Left ventricle myocardium superior (tissue), 1 donor: ENCODE results near the gene GRK1. TPM values are rescaled to one million over a fixed set of nuclear protein-coding genes. Genes with fewer than 3 reads are reported as not detected.
"Not testable (repeated sequence)": the region's sequence is repeated elsewhere in the genome, so short reads cannot be mapped to it uniquely, and the experiment has no call there.

Experiments used
- ATAC-seq: fragments of 200-7000 bp; cut with Tn5 transposase; one replicate; pipeline ENCODE4 v1.9.1; 2020; ENCODE audit warnings: mild to moderate bottlenecking, moderate library complexity
- DNase-seq: peaks from one replicate; pipeline ENCODE4 v3.0.0-alpha.2; 2020
- intact Hi-C: fragments of 100-400 bp; cut with micrococcal nuclease; formaldehyde crosslinking; loops from one replicate; pipeline ENCODE4 v1.11.0; 2022
- long read RNA-seq: library from polyadenylated mRNA; unstranded; transcript quantifications from one replicate; pipeline ENCODE4 v2.0.0, GENCODE V29; 2021
- total RNA-seq: library from RNA; stranded (reverse); fragmentation: NEBNext Ultra II Directional; extraction: Animal tissue kit (Norgen Biotek cat#: 25700); gene quantifications from one replicate; pipeline ENCODE4 v1.2.1, GENCODE V29; 2021
- donor health status: DM: no; HTN: yes; CAD: no; lungs with severe emphysema.

GRK1 gene
- total RNA-seq = 0.42 TPM
- long read RNA-seq, partial matches to known transcripts = 1 of 2 reads
- long read RNA-seq, other reads (novel, unspliced or antisense) = 0 of 2 reads

DNA sequence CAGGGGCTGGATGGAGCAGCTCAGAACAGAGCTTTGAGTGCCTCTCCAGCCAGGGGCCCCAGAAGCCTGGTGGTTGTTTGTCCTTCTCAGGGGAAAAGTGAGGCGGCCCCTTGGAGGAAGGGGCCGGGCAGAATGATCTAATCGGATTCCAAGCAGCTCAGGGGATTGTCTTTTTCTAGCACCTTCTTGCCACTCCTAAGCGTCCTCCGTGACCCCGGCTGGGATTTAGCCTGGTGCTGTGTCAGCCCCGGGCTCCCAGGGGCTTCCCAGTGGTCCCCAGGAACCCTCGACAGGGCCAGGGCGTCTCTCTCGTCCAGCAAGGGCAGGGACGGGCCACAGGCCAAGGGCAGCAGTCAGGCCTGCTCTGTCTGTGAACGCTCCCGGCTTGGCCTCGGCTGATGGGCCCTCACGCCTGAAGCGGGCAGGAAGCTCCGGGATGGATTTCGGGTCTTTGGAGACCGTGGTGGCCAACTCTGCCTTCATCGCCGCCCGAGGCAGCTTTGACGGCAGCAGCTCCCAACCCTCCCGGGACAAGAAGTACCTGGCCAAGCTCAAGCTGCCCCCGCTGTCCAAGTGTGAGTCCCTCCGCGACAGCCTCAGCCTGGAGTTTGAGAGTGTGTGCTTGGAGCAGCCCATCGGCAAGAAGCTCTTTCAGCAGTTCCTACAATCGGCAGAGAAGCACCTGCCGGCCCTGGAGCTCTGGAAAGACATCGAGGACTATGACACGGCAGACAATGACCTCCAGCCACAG lies at the start of gene GRK1:
Gene GRK1 (plus strand): TSS at position 269 of the 751 bp plus-strand sequence. CDS start 168 bp downstream, at position 437.
- intact Hi-C loops = no loop called here
- ATAC-seq (no peak), DNase-seq (peak; percentile 23)

DNA sequence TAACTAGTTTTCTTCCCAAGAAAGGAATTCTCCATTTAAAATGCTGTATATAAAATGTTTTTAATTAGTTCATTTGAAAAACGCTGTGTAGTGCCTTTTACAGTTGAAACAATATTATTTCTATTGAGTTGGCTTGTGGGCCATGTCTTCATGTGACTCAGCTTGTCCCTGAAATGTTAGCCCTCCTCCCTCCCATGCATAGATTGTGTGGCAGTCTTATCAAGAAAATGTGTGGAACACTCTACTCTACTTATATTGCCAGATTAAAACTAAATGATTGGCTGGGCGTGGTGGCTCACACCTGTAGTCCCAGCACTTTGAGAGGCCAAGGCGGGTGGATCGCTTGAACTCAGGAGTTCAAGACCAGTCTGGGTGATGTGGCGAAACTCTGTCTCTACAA lies 49.1 kb upstream of the GRK1 start:
- DNase-seq (peak; percentile 6), ATAC-seq (no peak)
- intact Hi-C loops = no loop called here

DNA sequence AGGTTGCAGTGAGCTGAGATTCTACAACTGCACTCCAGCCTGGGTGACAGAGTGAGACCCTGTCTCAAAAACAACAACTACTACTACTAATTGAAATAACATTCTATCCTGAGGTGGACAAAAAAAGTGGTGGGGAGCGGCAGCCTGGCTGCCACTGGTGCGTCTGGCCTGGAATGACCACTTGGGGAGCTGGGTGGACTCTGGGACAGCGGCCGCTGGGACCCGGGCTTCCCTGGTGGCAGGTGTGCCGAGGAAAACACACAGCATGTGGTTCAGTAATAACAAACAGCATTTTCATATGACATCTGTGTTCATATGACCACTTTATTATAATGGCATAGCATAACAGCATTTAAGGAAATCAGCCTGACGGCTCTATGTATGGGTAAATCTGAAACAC lies 48.6 kb upstream of the GRK1 start:
- DNase-seq (peak; percentile 9), ATAC-seq (no peak)

DNA sequence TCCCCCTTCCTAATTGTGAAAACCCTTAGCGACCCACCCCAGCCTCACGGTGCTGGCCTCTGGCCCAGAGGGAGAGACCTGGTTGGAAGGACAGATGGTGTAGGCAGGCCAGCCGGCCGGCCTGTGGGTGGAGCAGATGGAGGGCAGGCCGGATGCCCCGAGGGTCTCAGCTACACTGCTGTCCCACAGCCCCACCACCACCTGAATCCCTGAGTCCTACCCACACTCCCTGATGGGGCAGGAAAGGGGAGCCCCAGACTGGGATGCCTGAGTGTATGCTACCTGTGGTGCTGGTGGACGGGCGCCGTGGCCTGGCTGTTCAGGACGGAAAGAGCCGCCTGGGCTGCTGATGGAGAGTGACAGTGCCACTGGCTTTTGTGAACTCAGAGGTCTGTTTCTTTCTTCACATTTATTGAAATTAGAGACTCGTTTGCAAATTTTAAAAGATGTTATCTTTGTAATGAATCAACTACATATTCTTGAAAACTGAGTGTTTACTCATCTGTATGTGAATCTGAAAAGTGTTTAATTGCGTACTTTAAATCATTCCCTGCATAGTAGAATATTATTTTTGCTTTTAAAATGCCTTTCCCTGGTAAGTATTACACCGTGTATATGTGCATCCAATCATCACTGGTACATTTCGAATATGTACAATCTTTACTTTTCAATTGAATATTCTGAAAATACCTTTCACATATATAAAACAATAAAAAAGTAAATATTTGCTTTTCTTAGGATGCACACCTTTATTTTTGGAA lies 46.8 kb upstream of the GRK1 start:
- intact Hi-C loops = no loop called here
- ATAC-seq (no peak), DNase-seq (peak; percentile 13)

More for the DNA sequence above, 48.6 kb upstream of the GRK1 start:
- intact Hi-C loops = no loop called here

DNA sequence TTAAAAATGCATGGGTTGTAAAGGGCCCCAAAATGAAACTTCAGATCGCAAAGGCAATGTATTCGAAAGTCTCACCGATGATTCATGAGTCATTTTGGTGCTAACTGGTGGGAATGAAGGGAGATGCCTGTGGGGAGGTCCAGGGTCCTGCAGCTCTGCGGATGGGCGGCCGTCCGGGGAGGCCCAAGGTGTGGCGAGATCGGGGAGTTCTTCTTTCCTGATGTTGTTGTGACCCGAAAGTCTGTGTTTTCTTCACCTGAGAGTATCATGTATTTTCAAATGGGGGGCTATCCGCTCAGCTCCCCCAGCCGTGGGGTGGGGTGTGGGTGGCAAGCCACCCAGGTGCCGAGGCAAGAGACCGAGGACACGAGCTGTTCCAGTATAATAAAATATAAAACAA lies 46.0 kb upstream of the GRK1 start:
- DNase-seq = peak; percentile 10
- intact Hi-C loops = no loop called here
- ATAC-seq = no peak

DNA sequence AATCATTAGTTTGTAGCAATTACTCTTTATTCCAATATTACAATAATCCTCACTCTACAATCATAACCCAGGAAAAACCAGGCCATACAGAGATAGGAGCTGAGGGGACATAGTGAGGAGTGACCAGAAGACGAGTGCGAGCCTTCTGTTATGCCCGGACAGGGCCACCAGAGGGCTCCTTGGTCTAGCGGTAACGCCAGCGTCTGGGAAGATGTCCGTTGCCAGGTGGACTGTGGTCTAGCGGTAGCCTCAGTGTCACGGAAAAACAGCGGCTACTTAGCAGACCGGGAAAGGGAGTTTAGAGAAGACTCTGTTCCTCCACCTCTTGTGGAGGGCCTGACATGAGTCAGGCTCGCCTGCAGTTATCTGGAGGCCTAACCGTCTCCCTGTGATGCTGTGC lies 45.5 kb upstream of the GRK1 start:
- intact Hi-C loops, ATAC-seq, DNase-seq: not testable (repeated sequence)

DNA sequence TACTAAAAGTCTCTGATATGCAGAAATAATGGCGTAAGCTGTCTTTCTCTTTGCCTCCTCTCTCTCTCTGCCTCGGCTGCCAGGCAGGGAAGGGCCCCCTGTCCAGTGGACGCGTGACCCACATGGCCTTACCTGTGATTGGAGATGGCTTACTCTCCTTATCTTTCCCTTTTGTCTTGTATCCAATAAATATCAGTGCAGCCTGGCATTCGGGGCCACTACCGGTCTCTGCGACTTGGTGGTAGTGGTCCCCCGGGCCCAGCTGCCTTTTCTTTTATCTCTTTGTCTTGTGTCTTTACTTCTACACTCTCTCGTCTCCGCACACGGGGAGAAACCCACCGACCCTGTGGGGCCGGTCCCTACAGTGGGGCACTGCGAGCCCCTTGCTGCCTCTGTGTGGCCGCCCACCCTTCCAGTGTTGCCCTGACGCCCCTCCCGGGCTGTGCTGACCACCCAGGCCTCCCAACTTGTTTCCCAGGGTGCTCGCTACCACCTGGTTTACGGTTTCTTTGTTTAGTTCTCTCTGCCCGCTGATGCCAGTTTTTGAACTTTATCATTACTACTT lies 45.0 kb upstream of the GRK1 start:
- intact Hi-C loops, ATAC-seq, DNase-seq: not testable (repeated sequence)

DNA sequence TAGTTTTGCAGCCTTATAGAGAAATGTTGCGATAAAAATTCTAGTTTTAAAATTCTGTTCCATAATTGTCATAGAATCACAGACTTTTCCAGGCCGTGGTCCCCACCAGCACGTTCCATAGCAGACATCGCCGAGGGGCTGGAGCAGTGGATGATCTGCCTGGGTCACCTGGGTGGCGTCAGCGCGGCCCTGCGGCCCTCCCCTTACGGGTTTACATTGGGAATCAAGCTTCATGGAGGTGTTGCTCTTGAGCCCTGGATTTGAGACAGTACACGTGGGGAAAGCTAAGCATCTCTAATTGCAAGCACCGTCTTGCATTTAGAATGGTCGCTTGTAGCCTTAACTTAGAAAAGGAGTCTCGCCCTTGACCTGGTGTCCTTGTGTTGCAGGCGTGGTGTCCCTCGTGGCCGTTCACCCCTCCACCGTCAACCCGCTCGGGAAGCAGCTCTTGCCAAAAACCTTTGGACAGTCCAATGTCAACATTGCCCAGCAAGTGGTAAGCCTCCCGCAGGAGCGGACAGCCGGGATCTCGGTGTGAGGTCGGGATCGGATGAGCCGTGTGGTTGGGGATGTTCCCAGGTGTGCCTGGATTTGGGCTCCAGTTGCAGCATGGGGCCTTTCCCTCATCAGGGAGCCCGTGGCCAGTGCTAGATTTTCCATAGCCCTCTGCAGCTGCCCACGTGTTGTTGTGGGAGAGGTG lies 44.1 kb upstream of the GRK1 start:
- DNase-seq (no peak), ATAC-seq (no peak)
- intact Hi-C loops = no loop called here

DNA sequence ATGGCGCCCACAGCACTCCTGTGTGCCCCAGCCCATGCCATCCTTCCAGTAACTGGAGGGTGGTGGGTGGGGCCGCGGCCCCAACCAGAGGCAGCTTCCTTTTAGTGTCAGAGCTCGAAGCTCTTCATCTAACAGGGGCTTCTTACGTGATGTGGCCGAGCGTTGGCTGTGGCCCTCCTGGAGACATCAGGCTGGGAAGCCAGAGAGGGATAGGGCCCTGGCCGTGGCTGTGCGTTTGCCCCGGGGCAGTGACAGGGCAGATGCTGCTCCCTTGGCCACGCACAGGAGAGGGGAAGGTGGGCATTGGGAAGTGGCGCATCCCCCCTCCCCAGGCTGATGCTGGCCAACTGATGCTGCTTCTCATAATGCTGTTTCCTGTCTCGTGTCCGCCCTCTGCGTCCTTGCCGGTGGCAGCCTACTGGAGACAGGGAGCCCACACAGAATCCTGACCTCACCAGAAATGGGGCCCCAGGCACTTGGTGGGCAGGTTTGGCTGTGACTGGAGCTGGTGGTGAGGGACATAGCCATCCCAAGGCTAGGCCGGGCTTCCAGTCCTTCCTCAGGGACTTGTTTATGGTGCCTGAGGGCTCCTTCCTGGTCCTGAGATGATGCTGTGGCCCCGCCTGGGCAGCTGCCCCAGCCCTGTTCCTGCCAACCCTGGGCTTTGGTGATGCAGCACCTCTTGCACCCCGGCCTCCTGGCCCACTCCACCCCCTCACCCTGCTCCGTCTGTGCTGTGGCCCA lies 43.4 kb upstream of the GRK1 start:
- intact Hi-C loops = no loop called here
- no peak for ATAC-seq
- DNase-seq = no peak

DNA sequence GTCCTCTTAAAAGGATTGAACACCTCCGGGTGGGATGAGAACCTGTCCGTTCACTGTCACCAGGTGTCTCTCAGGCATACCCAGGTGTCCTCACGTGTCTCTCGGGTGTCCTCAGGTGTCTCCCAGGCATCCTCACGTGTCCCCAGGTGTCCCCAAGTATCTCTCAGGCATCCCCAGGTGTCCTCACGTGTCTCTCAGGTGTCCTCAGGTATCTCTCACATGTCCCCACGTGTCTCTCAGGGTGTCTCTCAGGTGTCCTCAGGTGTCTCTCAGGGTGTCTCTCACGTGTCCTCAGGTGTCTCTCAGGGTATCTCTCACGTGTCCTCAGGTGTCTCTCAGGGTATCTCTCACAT lies 42.8 kb upstream of the GRK1 start:
- intact Hi-C loops = no loop called here
- no peak for ATAC-seq

DNA sequence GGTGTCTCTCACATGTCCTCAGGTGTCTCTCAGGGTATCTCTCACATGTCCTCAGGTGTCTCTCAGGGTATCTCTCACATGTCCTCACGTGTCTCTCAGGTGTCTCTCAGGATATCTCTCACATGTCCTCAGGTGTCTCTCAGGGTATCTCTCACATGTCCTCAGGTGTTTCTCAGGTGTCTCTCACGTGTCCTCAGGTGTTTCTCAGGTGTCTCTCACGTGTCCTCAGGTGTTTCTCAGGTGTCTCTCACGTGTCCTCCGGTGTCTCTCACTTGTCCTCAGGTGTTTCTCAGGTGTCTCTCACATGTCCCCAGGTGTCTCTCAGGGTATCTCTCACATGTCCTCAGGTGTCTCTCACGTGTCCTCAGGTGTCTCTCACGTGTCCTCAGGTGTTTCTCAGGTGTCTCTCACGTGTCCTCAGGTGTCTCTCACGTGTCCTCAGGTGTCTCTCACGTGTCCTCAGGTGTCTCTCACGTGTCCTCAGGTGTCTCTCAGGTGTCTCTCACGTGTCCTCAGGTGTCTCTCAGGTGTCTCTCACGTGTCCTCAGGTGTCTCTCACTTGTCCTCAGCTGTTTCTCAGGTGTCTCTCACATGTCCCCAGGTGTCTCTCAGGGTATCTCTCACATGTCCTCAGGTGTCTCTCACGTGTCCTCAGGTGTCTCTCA lies 42.2 kb upstream of the GRK1 start:
- intact Hi-C loops, ATAC-seq, DNase-seq: not testable (repeated sequence)

More for the DNA sequence above, 42.8 kb upstream of the GRK1 start:
- no peak for DNase-seq

DNA sequence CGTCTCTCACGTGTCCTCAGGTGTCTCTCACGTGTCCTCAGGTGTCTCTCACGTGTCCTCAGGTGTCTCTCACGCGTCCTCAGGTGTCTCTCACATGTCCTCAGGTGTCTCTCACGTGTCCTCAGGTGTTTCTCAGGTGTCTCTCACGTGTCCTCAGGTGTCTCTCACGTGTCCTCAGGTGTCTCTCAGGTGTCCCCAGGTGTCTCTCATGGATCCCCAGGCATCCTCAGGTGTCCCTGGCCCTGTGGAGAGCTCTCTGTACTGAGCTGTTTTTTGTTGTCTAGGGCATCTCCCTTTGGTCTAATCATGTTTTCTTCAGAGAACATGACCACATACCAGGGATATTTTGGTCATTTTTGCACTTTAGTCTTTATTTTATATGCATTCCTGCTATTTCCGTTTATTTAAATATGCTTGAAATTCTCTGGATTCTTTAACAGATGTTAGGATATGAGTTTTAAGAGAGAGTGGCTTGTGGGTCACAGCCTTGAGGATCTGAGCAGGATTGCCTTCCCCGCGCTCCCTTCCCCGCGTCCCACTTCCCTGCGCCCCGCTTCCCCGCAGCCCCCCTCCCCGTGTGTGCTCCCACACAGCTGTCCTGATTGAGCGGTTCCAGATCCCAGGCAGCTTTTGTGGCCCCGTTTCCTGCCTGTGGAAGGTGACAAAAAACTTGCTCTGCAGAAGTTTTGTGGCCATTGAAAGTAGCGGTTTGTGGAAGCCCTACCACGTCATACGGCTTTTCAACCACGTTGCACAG lies 40.9 kb upstream of the GRK1 start:
- ATAC-seq (no peak), DNase-seq (no peak)
- intact Hi-C loops = no loop called here

DNA sequence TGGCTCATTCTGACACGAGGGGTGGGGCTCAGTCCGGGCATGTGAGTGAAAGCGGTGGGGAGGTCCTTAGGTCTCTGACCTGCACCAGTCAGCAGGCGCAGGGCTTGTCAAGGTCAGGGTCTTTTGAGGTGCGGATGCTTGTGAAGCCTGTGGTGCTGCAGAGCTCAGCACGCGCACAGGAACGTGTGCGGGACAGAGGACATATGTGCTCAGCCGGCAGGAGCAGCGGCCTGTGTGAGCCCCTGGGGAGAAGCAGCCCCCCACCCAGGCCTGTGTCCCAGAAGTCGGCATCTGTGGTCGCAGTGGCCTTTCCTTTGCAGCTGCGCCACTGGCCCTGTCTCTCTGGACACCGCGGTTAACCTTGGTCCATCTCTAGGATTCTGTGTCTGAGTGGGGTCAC lies 39.9 kb upstream of the GRK1 start:
- DNase-seq = no peak

DNA sequence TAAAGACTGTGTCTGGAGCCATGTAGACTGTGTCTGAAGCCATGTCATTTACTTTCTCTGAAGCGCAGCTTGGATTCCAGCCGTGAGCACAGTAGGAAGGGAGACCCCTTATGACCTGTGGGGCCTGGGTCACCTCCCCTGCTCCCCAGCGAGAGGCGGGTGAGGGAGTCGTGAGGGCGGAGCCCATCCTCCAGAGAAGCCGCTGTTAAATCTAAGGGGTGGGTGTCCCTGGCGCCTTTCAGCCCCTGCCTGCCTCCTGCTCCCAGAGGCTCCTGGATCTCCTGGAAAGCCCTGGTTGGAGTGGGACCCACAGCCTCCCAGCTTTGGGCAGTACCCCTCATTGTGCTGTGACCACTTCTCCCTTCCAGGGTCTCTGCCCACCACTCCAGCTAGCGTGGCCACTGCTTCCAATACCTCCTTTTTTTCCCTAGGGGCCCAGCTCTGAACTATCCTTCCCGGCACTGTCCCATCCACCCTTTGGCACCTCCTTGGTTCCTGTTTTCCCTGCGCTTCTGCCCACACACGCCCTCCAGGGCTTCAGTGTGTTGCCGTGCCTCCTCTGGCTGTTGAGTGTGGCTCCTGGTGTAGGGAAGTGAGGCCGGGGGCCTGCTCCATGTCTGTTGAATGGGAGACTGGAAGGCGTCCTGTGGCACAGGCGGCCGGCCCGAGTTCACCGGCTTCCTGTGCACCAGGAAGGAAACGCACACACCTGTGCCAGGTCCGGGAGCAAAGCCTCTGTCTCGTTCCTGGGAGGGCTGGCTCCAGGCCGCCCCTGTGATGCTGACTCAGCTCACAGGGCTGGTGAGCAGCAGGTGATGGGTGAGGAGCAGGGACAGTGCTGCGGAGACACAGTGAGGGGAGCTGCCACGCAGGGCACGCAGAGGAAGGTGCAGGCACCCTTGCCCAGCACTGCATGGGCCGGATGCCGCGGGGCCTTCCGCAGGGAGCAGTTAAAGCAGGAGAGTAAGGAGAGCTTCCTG lies 38.4 kb upstream of the GRK1 start:
- ATAC-seq (no peak), DNase-seq (peak; percentile 13)
- intact Hi-C loops = no loop called here

More for the DNA sequence above, 39.9 kb upstream of the GRK1 start:
- intact Hi-C loops = no loop called here
- ATAC-seq = no peak

DNA sequence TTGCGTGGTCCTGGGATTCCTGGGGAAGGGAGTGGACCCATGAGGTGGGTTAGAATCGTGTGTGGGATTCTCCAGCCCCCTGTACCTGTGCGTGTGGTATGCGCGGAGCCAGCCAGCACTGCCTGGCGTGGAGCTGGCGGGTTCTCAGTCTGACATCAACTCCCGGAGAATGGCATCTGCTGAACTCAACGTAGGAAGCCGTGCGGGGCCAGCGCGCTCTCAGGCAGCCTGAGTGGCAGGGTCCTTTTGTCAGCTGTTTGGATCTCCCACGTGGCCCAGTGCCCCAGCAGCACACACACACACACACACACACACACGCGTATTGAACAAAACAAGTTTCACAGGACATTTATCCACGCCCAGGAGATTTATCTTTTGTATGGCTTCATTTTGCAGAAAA lies 37.2 kb upstream of the GRK1 start:
- intact Hi-C loops = no loop called here
- ATAC-seq (no peak), DNase-seq (peak; percentile 19)

DNA sequence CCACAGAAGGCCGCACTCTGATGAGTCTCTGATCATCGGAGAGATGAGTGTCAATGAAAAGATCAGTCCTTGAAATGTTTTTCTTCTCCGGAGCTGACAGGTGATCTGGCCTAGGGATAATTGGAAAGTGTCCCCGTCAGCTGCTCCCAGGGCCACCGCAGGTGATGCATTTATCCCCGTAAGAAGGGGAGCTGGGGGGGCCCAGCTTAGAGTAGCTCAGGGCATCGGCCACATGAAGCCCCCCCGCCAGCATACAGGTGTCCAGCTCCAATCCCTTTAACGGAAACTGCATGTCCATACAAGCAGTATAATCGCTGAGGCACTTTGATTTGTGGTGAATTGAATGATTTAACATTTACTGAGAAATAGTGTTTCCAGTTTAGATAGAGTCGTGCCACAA lies 36.7 kb upstream of the GRK1 start:
- intact Hi-C loops = no loop called here
- DNase-seq (peak; percentile 12), ATAC-seq (no peak)

DNA sequence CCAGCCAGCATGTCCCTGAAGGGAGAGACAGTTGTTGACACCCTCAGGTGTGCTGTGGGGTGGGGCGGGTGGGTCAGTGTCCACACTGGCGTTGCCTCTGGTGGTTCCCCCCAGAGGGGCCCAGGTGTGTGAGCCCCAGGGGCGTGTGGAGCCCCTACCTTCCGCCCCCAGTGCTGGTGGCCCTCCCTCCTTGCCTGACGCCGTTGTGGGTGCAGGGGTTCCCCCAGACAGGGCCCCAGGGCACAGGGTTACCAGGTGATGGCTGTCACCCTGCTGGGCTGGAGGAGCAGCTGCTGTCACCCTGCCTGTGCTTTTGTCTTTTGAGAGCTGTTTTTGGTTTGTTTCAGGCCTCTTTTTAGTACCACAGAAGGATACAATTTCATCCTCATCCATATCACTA lies 36.2 kb upstream of the GRK1 start:
- intact Hi-C loops = no loop called here
- DNase-seq = peak; percentile 15
- no peak for ATAC-seq
